Suppressor macrophage (primary cell): ENCODE measurements around the gene DSCAM.
"Not testable (repeated sequence)": the region's sequence is repeated elsewhere in the genome, so short reads cannot be mapped to it uniquely, and the experiment has no call there.

ENCODE experiments used
- DNase-seq, 4 experiments: peaks; one replicate each; pipeline ENCODE4 v3.0.0-alpha.2; 2020 to 2022

DSCAM gene

DNA sequence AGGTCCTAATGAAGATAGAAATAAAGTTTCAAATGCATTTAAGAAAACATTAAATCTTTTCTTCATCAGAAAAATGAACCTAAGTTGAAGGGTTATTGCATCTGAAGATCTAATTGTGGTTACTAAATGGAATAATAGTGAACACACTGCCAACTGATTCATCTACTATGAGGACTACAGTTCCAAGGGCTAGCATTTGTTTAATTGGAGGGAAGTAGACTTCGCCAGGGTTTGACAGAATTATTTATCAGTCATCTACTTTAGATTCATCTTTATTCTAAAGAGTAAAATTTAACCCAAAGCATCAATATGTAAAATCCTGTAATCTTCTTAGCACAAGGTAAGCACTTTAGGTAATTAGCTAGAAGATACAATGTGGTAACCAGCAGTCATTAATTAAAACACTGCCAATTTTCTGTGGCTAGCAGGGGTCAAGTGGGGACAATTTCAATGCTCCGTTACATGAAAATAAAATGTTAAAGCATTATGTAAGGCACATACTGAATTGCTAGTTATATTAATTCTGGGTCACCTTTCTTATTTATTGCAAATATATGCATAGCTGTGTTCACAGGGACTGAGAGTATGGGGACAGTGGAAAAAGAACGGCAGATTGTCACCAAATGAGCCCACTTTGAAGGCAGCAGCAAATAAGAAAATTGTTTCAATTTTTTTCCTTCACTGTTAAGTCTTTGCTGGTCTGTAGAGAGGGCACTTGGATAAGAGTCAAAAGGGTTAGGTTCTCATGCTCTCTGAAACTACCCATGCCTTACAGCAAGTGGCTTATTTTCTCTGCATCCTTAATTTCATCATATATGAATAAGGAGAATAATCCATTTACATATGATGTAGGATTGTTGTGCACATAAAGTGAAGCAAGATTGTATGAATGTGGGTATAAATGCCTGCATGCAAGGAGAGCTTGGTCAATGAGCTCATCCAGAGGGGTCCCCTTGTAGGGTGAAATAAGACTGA, 563.8 kb downstream of the DSCAM start:
- DNase-seq = no peak

DNA sequence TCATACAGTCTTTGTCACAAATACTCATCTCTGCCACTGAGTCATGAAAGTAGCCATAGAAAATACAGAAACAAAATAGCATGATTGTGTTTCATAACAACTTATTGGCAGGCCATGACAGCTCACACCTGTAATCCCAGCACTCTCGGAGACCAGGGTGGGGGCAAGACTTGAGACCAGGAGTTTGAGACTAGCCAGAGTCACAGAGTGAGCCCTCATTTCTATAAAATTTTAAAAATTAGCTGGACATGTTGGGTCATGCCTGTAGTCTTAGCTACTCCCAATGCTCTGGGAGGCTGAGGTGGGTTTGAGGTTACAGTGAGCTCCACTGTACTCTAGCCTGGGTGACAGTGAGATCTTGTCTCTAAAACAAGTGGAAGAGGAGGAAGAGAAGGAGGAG, 568.6 kb downstream of the DSCAM start:
- DNase-seq = no peak

DNA sequence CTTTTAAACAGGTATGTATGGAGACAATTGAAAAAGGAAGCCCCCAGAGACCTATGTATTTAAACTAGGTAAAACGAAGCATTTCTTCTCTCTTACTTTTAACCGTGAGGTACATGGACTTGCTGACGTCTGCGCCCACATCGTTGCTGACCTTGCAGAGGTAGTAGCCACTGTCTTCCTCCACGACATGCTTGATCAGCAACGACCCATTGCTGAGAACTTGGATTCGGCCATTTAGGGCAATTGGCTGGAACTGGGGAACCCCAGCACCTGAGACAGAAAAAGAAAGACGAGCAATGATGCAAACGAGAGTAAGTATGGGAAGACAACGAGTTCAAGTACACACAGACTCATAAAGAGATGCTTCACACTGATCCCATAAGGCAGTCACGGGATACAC, 571.0 kb downstream of the DSCAM start:
- DNase-seq = no peak

DNA sequence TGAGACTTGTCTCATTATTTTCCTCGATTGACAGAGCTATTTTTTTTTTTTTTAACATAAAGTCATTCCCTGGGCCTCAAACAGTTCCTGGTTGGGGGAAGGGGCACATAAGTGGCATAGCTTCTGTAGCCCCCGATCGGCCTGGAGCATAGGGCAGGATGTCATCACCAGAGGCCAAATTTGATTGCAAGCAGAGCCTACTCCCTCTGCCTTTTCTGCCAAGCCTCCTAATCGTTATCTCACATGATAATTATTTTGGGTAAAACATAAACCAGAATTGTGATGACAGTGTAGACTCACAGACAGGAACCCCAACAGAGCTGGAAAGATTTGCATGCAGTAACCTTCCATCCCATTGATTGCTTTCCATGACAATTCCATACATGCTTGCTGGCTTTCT, 574.9 kb downstream of the DSCAM start:
- DNase-seq = no peak

DNA sequence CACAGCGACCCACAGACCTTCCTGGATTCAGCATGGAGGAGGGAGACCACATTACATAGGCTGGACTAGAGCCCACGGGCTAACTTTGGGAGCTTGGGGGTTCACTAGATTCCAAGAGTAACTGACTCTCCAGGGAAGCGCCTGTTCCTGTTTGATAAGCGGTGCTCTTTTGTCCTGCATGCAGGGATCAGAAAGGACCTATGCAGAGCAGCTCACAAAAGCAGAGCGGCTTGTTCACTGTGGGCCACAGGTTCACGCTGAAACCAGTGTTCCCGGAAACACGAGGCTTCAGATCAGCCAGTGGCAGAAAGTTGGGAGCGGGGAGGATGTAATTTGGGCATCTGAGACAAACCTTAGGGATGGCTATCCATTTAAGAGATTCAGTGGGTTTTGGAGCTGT, 575.8 kb downstream of the DSCAM start:
- DNase-seq = no peak

DNA sequence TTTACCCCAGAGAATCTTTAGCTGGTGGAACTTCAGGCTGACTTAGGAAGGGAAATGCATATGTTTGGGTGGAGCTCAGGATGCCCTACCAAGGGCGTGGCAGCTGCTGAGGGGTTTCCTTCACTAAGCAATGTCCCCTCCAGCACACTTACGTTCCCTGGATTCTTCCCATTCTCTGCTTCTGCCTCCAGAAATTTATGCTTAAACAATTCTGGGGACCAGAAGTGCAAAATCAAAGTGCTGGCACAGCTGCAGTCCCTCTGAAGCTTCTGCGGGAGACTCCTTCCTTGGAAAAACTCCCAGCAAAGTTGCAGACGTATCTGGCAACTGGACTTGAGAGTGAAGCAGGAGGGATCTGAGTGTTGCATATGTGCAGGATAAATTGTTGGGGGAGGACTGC, 576.9 kb downstream of the DSCAM start:
- no peak for DNase-seq

DNA sequence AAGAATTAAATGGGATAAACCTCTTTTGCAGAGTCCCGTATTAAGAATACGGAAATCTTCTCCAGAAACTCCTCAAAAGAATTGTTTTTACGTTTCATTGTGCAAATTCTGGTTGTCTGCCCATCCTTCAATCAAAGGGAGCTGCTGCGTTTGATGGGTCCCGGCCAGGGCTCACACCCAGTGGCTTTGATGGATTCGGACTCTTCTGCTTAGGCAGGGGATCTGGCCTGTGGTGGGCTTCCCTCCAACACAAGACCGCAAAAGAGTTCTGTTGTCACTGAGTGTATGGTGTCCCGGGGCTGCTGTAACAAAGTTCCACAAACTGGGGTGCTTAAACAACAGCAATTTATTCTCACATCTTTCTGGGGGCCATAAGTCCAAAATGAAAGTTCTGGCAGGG, 577.7 kb downstream of the DSCAM start:
- DNase-seq = no peak

DNA sequence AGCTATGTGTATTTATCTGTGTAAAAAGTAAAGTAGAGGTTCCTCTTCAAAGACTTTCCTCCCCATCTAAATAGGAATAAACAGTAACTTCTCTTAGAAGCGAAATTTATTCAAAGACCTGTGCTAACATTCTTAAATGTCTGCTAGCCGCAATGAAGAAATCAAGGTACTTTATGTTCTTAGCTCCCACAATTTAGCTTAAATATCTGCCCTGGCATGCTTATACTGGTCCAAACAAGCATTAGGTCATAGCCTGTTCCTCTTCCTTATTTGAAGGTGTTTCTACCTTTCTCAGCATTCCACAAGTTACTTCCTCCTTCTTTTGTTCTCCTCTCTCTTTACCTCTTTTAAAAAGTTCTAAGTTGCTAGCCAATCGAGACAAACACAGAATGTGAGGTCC, 588.5 kb downstream of the DSCAM start:
- DNase-seq = not testable (repeated sequence)

DNA sequence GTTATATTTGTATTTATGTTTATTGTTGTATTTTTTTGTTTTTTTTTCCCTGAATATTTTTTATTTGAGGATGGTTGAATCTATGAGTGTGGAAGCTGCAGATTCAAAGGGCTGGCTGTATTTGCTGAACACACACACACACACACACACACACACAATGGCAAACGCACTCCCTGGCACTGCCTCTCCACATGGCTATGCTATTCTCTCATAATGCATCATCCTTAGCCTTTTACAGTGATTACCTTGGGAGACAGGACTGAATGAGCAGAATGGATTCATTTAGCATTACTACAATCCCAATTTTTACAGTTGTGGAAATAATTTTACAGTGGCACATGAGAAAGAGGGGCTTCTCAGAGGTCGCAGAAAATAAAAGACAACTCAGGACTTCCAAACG, 589.6 kb downstream of the DSCAM start:
- DNase-seq = no peak

DNA sequence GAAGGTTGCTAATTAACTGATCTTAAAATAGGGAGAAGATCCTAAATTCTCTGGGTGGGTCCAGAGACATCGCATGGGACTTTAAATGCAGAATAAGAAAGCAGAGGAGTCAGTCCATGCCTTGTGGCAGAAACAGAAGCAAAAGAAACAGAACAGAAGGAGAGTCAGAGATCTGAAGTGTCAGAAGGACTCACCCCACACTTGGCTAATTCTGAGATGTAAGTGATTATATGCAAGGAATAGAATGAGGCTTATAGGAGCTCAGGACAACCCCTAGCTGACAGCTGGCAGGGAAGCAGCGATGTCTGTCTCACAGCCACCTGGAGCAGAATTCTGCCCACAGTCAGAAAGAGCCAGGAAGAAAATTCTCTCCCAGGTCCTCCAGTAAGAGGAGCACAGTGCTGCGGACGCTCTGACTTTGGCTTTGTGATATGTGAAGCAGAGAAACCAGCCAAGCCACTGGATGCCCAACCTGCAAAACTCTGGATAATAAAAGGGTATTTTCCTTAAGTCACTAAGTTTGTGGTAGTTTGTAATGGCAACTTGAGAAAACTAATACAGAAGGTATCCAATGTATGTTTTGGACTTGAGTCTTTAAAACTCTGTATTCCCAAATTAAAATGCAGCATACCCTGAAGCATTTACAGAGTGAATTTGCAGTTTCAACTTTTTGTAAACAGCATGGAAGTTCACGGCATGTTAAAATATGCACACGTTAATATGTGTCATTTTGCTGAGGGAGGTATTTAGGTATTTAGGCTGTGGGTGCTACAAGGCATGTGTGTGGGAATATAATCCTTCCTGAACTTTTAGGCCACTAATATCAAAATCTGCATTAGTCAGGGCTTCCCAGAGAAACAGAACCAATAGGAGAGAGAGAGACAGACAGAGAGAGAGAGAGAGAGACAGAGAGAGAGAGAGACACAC, 591.2 kb downstream of the DSCAM start:
- DNase-seq = no peak

DNA sequence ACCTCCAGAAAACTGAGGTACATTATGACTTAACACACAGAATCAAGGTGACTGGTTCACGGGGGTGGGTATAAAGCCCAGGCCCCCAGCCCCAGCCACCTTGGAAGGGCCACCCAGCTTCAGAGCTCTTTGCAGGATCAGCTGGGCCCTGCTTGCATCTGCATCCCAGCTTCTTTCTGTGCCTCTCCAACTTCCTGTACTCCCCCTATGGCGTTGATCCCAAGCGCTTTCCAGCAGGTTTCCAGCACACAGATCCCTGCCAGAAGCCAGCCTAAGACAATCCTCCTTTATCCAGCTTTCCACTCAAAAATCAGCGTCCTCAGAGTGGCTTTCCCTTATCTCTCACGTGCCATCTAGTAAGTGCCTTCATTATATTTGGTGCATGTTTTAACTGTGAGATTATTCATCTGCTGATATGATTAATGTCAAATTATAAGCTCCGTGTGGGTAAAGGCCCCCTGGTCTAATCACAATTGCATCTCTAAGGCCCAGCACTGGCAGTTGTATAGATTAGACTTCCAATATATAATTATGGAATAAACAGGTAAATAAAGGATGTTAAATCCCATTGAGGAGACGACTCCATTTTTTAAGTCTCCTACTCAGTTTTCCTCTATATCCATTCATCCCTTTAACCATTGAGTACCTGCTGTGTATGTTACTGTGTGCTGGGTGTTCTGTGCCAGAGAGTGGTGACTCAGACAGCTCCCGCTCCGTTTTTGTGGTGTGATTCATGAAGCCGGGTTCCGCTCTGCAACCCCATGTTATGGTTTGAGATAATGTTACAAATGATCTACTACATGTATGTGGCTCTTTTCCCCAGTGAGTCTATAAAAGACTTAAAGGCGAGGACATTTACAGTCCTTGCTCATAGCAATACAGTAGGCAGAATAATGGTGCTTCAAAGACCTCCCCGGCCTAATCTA, 592.2 kb downstream of the DSCAM start:
- DNase-seq = no peak

DNA sequence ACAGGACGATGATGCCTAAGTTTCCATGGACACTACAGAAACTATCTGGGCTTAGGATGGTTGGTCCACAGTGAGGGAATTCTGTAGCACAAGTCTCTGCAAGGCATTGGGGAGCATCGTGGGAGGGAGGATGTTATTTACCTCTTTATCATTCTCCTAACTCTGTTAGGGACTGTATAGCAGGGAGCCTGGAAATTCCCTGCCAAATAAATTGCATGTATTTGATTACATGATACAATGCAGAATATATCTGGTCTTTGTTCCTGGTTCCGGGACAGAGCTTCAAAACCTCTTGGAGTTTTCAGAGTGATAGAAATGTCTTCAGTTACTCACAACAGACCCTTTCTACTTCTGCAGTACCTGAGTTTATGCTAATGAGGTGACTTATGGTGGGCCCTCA, 593.8 kb downstream of the DSCAM start:
- no peak for DNase-seq

DNA sequence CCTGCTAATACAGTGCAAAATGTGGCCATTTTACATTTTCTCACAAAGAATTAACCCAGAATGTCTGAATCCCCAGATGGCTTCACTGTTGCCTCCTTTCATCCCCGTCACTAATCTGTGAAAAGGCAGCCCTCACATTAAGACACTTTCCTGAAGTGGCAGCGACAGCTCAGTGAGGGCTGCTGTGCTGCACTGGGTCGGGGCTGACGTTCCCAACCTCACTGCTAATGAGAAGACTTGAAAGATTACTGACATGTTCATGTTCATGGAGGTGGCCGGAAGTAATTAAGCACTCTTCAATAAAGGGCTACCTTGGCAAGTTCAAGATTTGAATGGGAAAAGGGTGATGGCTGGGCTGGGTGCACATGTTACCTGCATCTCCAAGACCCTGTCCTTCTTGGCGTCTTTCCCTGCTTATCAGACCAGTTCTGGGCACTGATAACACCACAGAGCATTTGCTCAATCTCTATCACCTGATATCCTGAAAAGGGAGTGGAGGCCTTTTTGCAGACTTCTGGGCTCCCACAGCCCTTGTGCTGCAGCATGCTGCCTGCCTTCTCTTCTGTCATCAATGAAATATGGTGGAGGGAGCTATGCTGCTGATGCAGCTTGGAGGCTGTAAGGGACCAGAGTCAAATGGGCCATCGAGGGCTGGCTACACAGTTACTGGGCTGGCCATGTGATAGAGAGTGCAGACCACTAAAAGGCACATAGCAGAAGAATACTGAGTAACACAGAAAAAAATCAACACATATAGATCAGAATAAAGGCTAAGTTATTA, 596.3 kb downstream of the DSCAM start:
- DNase-seq = no peak

DNA sequence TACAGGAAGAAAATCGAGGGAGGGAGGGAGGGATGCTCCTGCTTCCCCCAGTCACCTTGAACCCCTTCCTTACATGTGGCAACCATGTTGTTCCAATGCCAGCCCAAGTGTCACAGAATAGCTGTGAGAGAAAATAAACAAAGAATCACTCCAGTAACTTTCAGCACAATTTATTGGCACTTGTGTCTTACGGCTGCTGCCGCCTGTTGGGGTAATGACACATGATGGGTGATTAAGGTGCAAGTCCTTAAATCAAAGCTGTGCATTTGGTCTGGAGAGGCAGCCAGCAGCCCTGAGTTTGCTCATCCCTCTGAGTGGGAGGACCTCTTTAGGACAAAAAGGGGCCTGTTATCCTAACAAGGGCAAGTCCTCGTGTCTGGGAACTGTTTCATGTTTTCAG, 602.0 kb downstream of the DSCAM start:
- no peak for DNase-seq

DNA sequence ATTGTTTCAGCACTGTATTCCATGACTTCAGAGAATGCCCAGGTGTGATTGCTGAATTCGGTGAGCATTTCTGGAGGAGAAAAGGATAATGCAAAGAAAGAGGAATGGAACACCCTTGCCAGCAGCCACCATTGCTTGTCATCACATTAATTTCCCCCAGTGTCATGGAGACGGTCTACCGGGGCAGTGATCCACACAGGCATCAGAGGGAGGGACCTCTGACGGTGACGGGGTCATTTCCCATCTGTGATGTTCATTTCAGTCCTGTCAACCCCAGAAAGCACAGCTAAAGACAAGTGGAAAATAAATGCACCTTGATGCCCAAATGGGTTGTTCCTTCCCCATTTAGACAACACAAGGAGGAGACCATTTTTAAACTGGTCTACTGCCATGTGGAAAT, 603.3 kb downstream of the DSCAM start:
- DNase-seq = no peak

DNA sequence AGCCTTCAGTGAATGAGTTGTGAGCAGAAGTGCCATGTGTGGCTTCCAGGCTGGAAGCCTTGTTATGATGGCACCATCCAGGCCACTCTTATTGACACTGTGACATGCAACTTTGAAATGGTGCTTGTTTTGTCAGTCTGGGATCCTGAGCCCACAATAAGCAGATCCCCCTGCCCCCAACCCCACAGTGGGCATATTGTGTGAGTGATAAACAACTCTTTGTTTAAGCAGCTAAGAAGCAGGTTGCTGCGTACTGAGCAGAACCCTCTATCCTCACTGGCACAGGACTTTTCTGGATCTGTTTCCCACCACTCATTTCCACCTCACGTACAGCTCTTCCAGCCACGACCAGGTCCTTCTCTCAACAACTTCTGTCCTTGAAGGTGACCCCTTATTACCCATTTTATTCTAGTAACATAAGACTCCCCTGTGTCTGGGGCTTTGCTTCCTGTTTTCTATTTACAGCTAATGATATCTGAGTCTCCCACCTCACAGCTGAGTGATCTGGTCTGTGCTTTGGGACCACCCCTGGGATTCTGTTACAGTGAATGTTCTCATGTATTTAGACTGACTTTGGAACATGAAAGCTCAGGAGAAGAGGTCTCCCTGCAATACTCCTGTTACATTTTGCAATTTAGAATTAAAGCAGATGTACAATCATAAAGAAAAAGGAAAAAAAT, 604.2 kb downstream of the DSCAM start:
- DNase-seq = no peak

DNA sequence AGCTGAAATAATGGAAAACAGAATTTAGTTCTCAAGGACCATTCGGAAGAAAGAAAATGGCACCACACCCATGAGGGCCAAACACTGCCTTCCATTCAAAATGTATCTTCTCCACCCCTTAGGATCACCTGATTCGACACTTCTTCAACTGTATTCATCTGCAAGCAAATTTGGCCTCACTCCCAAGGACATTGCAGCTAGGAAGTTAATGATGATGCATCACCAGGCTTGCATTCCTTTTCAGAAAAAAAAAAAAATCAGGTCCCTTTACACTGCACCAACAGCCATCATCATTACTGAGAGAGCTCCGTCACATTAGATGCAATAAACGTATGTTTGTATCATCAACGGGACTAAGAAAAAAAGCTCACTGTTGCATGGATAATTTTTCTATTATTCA, 611.4 kb downstream of the DSCAM start:
- no peak for DNase-seq

DNA sequence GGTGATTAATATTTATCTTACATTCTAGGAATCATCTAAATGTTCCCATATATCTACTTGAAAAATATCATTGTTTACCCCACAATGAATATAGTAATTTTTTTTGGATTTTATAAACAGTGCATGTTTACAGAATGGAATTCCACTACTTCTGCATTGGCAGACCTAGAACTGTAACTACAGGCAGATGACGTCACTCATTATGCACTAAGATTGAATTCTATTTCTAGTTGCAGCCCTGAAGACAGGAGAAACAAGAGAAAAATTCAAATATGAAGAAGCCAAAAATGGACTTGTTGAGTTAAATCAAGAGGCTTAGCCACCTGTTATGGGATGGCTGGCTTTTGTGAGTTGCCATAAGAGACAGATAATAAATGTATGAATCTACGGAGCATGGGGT, 615.0 kb downstream of the DSCAM start:
- DNase-seq = no peak

DNA sequence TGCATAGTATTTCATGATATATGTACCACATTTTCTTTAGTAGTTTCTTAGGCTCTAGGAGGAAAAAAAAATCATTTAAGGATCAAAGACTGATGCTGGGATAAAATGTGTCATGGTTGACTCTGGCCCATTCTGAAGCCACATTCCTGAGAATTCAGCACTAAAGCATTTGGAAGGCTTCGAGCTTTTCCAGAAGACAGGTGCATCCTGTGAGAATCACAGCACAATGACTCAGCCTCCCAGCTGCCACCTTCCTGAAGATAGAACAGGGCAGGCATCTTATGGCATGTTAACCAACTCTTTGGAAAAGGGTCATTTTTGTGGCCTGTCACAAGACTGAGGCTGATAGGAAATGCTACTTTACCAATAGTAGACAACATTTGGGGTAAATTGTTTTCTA, 619.9 kb downstream of the DSCAM start:
- DNase-seq = no peak

DNA sequence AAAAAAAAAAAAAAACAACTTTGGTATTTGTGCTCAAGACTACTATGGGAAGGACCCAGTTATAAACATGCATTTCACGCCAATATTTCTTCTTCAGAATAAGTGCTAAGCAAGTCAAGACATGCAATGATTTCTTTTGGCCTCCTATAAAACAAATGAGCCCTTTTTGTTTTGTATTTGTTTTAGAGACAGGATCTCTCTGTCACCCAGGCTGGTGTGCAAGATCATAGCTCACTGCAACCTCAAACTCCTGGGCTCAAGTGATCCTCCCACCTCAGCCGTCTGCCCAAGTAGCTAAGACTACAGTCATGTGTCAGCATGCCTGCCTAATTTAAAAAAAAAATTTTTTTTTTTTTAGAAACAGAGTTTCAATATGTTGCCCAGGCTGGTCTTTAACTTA, 631.0 kb downstream of the DSCAM start:
- no peak for DNase-seq

DNA sequence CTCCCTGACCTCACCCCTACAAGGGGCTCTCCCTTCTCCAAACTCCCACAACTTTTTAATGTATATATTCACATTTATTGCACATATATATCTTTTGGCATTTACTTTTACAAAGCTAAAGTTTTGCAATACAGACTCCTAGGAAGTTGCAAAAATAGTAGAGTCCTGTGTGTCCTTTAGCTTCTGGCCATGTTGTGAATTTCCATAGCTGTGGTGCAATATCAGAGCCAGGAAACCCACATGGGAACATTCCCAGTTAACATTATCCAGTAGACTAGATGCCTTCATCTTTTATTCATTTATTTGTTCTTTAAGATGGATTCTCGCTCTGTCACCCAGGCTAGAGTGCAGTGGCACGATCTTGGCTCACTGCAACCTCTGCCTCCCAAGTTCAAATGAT, 636.7 kb downstream of the DSCAM start:
- no peak for DNase-seq
